NCI-H1417 (cell line): ENCODE results near the gene CCL4.
"Not testable (repeated sequence)": the region's sequence is repeated elsewhere in the genome, so short reads cannot be mapped to it uniquely, and the experiment has no call there.

ENCODE experiments used
- DNase-seq, 3 experiments: peaks; one replicate each; lab custom pipeline; 2025; lab: John Stamatoyannopoulos, UW

The CCL4 gene

GRCh38 chr17:36117505-36118382, 14.1 kb downstream of the CCL4 start:
- DNase-seq = no peak

DNA sequence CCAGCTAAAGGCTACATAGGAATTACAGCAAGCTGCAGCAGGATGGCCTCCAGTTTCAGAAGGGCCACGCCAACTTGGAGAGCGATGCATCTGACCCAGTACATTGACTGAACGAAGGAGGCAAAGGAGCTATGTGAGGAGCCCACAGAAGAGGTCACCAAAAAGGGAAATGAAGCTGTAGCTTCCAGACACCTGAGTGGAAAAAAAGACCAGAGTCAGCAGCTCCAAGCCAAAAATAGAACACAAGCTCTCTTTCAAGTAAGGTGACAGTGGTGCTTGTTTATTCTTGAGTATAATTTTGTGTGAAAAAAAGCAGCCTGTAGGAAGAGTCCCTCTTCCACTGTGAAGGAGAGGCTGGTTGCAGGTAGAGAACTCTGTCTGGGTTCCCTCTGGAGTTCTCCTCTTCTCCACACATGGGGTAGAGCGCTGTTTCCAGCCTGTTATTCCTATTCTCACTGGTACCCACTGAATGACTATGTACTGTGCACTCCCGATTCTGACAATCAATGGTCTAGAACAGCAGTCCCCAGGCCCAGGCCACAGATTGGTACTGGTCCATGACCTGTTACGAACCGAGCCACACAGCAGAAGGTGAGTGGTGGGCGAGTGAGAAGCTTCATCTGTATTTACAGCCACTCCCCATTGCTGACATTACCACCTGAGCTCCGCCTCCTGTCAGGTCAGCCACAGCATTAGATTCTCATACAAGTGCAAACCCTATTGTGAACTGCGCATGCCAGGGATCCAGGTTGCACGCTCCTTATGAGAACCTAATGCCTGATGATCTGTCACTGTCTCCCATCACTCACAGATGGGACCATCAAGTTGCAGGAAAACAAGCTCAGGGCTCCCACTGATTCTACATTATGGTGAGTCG, 15.1 kb downstream of the CCL4 start:
- no peak for DNase-seq

GRCh38 chr17:36120221-36120620, 16.6 kb downstream of the CCL4 start:
- DNase-seq = no peak

DNA sequence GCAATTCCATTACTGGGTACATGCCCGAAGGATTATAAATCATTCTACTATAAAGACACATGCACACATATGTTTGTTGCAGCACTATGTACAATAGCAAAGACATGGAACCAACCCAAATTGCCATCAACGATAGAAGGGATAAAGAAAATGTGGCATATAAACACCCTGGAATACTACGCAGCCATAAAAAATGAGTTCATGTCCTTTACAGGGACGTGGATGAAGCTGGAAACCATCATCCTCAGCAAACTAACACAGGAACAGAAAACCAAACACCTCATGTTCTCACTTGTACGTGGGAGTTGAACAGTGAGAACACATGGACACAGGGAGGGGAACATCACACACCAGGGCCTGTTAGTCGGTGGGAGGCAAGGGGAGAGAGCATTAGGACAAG, 17.5 kb downstream of the CCL4 start:
- not testable (repeated sequence) for DNase-seq

DNA sequence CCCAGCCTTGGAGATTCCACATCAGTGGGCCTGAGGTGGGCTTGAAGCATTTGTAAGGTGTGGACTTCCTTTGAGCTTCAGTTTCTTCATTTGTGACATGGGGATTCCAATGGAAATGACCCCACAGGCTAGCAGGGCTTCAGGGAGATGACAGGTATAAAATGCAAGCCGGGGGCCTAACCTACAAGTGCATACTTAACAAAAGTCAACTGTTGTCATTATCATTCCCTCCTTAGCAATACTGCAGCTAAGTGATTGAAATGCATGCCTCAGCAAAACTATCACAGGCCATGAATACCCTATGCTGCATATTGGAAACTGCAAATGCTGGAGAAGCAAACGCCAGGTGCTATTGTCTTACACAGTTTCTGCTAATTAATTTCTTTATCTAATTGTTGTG, 19.8 kb downstream of the CCL4 start:
- DNase-seq = no peak

DNA sequence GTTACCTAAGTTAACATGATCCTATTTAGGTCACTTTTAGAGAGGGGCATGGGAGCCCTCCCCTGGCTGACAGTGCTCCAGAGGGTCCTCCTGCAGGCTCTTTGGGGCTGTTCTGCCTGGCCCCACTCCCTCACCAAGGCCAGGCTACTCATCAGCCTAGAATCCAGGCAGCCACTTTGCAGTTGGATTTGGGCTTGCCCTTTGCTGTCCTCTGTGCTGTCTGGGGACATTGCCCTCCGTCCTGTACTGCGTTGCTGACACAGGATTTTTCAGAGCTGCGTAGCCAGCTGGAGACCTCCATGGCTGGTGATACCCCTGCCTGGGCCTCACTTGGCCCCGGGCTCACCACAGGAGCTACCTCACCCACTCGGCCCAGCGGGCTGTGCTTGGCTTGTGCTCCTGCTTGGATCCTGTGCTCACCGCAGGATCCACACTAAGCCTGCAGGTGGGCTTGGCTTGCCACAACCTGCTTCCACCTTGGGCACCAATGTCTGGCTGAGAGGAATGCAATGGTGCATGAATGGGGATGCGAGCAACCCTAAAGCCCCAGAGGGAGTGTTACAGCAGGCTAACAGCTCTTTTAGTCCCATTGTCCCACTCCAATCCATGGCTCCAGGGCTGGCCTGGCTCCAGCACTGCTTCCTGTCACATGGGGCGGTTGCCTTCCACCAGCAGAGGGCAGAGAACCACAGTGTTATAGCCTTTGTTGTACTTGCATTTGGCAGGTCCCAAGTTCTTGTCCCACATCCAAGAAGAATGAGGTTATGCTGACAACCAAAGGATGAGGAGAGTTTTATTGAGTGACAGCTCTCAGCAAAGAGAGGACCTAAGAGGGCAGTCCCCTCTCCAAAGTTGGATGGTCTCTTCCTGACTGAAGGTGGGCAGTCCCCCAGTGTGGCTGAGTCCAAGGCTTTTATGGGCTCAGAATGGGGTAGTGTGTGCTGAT, 21.5 kb downstream of the CCL4 start:
- DNase-seq = no peak

GRCh38 chr17:36127199-36127893, 23.7 kb downstream of the CCL4 start:
- no peak for DNase-seq

DNA sequence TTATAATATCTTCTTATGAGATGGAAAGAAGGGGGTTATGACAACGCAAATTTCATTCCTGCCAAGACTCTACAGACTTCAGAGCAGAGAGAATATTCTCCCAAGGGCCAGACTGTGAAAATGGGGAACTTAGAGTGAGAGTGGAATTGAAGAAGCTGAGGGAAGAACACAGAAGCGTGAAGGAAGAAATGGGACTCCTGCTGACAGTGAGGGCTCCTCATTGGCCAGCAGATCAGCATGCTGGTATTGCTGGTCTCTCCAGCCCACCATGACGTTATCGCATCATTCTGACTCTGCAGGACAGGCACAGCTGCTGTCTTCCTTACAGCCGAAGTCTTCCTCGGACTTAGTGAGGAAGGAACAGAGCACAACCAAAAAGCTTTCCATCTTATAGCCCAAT, 24.3 kb downstream of the CCL4 start:
- no peak for DNase-seq

DNA sequence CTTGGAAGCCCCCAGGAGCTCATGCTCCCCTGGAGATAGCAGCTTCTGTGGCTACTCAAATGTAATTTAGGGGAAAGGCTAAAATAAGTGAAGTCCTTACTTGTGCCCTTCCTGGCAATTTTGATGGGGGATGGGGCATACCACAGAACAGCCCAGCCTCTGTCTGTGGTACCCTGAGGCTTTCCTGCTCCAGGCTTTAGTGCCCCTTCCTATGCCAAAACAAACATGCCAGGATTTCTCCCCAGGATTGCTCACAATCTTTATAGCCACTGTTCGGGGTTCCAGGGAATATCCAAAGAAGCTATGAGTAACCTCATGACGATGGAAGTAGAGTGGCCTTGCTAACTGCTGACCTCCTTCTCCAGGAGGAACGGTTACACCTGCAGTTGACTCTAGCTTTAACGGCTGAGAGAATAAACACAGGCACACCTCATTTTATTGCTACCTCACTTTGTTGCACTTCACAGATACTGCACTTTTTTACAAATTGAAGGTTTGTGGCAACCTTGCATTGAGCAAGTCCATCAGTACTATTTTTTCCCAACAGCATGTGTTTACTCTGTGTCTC, 24.9 kb downstream of the CCL4 start:
- no peak for DNase-seq

DNA sequence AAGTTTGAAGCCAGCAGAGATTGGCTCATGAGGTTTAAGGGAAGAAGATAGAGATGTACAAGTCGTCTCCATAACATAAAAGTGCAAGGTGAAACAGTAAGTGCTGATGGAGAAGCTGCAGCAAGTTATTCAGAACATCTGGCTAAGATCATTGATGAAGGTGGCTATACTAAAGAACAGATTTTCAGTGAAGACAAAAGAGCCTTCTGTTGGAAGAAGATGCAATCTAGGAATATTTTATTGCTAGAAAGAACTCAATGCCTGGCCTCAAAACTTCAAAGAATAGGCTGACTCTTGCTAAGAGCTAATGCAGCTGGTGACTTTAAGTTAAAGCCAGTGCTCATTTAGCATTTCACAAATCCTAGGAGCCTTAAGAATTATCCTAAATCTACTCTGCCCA, 26.0 kb downstream of the CCL4 start:
- no peak for DNase-seq

GRCh38 chr17:36130346-36130745, 26.7 kb downstream of the CCL4 start:
- DNase-seq = no peak

- no peak for DNase-seq
Measured at GRCh38 chr17:36131421-36131820, 27.8 kb downstream of the CCL4 start.

DNA sequence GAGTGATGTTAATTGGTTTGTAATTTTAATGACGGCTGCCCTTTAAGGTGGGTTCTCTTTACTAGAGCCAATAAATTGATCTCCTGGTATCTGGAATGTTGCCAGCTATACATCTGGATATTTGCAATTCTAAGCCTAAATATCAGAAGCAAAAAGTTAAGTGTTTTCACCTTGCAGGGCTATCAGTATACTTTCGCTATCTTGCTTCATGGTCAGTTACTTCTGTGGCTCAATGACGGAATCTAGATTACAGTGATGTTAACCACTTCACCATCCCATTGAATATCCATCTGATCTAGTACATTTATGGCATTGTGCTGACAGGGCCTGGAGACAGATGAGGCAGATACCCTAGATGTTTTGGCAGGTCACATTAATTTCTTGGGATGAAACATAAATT, 28.3 kb downstream of the CCL4 start:
- DNase-seq = no peak

GRCh38 chr17:36132421-36132831, 28.8 kb downstream of the CCL4 start:
- DNase-seq = no peak

DNA sequence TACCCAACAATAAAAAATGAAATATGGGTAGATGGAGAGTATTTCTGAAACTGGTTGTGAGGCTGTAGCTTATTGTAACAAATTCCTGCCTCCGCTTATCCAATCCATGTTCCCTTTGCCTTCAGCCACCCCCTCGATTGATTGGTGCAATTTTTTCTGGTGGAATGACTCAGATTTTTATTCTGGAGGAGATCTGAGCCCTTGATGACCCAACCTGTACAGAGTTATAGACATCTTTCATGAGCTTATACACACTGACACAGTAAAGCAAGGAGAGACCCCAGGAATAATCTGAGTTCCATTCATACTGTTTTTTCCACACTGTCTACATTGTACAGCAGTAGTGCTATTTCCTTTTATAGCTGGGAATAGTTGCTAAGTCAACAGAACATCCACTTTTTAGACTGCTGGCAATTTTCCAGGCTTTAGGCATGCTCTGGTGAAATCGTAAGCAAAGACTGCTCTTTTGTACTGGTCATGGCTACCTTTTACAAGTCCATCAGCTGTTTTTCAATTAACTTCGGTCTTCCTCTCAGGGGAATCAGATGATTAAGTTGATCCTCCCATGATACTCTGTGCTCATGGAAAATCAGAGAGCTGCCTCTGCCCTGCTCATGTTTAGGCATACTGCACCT, 30.1 kb downstream of the CCL4 start:
- peak; percentile 3 to 83 (median 49) for DNase-seq

GRCh38 chr17:36135465-36135864, 31.8 kb downstream of the CCL4 start:
- no peak for DNase-seq

DNA sequence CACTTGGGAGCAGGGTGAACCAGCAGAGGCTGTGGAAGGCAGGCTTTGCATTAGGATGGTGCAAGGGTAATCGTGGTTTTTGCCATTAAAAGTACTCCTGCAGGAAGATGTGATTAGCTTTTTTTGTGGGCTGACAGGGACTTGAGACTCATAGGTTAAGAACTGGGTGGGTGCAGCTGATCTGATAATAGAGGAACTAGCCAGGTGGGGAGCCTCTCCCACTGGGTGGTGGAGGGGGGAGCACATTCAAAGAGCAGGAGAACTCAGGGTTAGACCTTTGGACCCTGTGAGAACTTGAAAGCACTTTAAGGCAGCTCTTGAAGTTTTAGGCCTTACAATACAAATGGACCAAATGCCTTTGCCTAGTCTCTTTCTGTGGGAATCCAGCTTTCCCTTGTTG, 32.4 kb downstream of the CCL4 start:
- no peak for DNase-seq

DNA sequence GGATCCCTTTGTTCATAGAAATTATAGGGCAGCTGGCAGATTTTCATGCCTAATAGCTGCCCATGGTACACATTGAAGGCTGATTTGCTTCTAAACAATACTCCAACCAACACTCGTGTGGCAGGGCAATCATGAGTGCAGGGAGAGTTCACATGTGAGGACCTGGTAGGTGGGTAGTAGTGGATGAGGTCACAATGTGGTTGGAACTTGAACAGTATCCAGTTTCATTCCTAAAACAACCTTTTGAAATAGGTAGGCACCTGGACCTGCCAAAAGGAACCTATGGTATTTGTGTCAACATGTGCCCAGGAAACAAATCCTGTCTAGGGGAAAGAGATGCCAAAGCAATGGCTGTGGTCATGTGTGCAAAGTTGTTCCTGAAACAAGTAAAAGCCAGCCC, 32.8 kb downstream of the CCL4 start:
- no peak for DNase-seq

GRCh38 chr17:36142235-36142634, 38.6 kb downstream of the CCL4 start:
- DNase-seq = no peak

DNA sequence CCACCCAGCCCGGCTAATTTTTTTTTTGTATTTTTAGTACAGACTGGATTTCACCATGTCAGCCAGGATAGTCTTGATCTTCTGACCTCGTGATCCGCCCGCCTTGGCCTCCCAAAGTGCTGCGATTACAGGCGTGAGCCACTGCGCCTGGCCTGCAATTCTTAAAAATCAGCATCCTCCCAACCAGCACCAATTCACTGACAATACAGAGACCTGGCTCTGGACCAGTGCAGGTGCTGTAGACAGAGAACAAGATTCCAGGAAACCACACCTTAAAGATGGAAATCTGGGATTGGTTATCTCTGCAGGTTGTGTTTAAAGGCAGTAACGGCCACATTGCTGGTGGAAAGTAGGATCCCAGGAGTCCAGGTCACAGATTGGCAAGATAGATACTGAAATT, 39.2 kb downstream of the CCL4 start:
- DNase-seq = no peak

- DNase-seq = no peak
Measured at GRCh38 chr17:36144014-36144413, 40.4 kb downstream of the CCL4 start.
